GM12878 (cell line): ENCODE results near the gene EHD1. TPM values are rescaled to one million over a fixed set of nuclear protein-coding genes. Genes with fewer than 3 reads are reported as not detected.
A peak's percentile ranks its signal among the peaks of the same experiment; 100 is the strongest.

Source experiments
- BCL11A ChIP-seq: IDR thresholded peaks from 2 replicates; pipeline ENCODE4 v1.6.1; 2011; ENCODE audit warnings: low read depth, low read length
- BHLHE40 ChIP-seq, 2 experiments: fragments of 450-650 bp in 1 of 2; IDR thresholded peaks; 2 replicates each; pipeline ENCODE4 v1.6.1; 2011 to 2017; ENCODE audit warnings: low read depth in 2 of 2, borderline replicate concordance in 1 of 2, improper control_type of control experiment in 1 of 2, low read length in 1 of 2, mild to moderate bottlenecking in 1 of 2
- FOXM1 ChIP-seq: IDR thresholded peaks from 2 replicates; pipeline ENCODE4 v1.6.1; 2012; ENCODE audit warnings: low read depth, mild to moderate bottlenecking, inconsistent platforms, low read length, moderate library complexity
- GATAD2B ChIP-seq: fragments of 450-650 bp; conservative IDR thresholded peaks from 2 replicates; pipeline ENCODE4 v1.6.1; 2017; ENCODE audit warnings: low read depth, mild to moderate bottlenecking, moderate library complexity
- JUND ChIP-seq: IDR thresholded peaks from 2 replicates; pipeline ENCODE4 v1.6.1; 2012; ENCODE audit warnings: low read depth, mild to moderate bottlenecking, low read length, improper control_type of control experiment, moderate library complexity
- KDM1A ChIP-seq: fragments of 200-600 bp; sonication (generic); IDR thresholded peaks from 2 replicates; pipeline ENCODE4 v1.6.1; 2016; ENCODE audit warnings: borderline replicate concordance
- MXI1 ChIP-seq: fragments of 150-350 bp; IDR thresholded peaks from 2 replicates; pipeline ENCODE4 v1.6.1; 2011; ENCODE audit warnings: low read depth, mild to moderate bottlenecking, inconsistent platforms, low read length, improper control_type of control experiment
- NR2C1 ChIP-seq: fragments of 450-650 bp; IDR thresholded peaks from 2 replicates; pipeline ENCODE4 v1.6.1; 2017; ENCODE audit warnings: antibody characterized with exemption, mild to moderate bottlenecking, moderate library complexity
- RAD21 ChIP-seq: IDR thresholded peaks from 2 replicates; pipeline ENCODE4 v1.6.1; 2011; ENCODE audit warnings: mild to moderate bottlenecking, low read depth, low read length, moderate library complexity; ENCODE audit not compliant: insufficient read depth
- SUZ12 ChIP-seq: fragments of 200-600 bp; sonication (generic); IDR thresholded peaks from one replicate; pipeline ENCODE4 v1.6.1; 2018; ENCODE audit warnings: antibody characterized with exemption, mild to moderate bottlenecking; ENCODE audit not compliant: unreplicated experiment
- YBX1 ChIP-seq: fragments of 450-650 bp; IDR thresholded peaks from 2 replicates; pipeline ENCODE4 v1.6.1; 2016; ENCODE audit warnings: antibody characterized with exemption
- ZNF217 ChIP-seq: fragments of 450-650 bp; IDR thresholded peaks from 2 replicates; pipeline ENCODE4 v1.6.1; 2017; ENCODE audit warnings: antibody characterized with exemption, mild to moderate bottlenecking
- polyA plus RNA-seq, 11 experiments: library from polyadenylated mRNA; depleted of rRNA in 4 of 11; unstranded in 6 of 11; stranded (reverse) in 5 of 11; fragments of >200 nt; fragmentation: Nextera tagmentation in 4 of 11; fragmentation: Illumina TruSeq in 1 of 11; extraction: Ambion mirVana in 4 of 11; extraction: Trizol in 1 of 11; gene quantifications; 1 replicate in 1 of 11; 2 replicates in 10 of 11; pipeline versions ENCODE4 v1.2.1 to v1.2.3, GENCODE V29; 2011 to 2016; ENCODE audit warnings: inconsistent platforms in 2 of 11, missing spikeins in 2 of 11, low read depth in 1 of 11
- total RNA-seq, 4 experiments: library from RNA; depleted of rRNA in 3 of 4; stranded (reverse); fragments of >200 nt in 3 of 4; fragmentation: Illumina TruSeq in 1 of 4; extraction: Trizol in 1 of 4; gene quantifications; 2 replicates each; pipeline versions ENCODE4 v1.2.1 to v1.2.3, GENCODE V29; 2013 to 2021
- TF ChIP-seq, protein P1 (sequence below): fragments of 450-650 bp; formaldehyde crosslinking; IDR thresholded peaks from 2 replicates; pipeline ENCODE4 v1.5.0; 2022; ENCODE audit warnings: mild to moderate bottlenecking, missing genetic modification characterization
- TF ChIP-seq, protein P2 (sequence below): fragments of 450-650 bp; conservative IDR thresholded peaks from 2 replicates; pipeline ENCODE4 v1.6.1; 2017; ENCODE audit warnings: mild to moderate bottlenecking, moderate library complexity
- TF ChIP-seq, protein P3 (sequence below): fragments of 450-650 bp; IDR thresholded peaks from 2 replicates; pipeline ENCODE4 v1.6.1; 2014; ENCODE audit warnings: mild to moderate bottlenecking
- TF ChIP-seq, protein P4 (sequence below): fragments of 450-650 bp; formaldehyde crosslinking; IDR thresholded peaks from 2 replicates; pipeline ENCODE4 v1.4.0; 2022; ENCODE audit warnings: mild to moderate bottlenecking, moderate library complexity

The EHD1 gene
- total and polyA plus RNA-seq, 10 of the 15 experiments (the other 5 are each of a cell fraction or from before 2014, with no cell fraction given): 1.0 to 165 (median 66.5) TPM

DNA sequence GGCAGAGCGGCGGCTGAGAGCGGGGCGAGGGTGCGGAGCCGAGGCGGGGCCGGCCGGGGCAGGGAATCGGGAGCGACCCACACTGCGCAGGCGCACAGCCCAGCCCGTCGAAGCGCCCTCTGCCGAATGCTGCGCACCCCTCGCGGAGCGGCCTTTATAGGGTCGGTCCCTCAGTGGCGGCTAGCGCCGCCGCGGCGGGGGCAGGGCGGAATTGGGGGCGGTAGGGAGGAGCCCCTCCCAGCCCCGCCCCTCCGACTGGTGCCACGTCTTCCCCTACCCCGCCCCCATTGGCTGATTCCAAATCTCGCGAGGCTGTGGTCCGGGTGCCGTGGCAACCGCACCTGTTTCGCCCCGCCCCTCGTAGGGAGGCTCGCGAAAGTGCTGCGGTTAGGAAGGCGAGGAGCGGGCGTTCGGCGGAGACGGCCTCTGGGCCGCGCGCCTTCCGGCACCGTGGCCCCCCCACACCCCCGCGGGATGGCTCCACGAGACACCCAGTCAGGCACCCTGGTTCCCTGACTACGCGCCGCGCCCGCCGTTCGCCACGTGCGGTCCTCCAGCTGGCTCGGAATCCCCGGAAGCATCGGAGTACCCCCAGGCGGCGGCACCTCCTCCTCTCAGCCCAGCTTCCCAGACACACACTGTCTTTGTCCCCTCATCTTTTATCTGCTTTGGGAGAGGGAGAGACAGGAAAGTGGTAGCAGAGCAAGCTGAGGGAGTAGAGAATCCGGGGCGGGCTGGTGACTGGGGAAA is at the start of gene EHD1 (continued):
- TF ChIP-seq, protein P1, sequence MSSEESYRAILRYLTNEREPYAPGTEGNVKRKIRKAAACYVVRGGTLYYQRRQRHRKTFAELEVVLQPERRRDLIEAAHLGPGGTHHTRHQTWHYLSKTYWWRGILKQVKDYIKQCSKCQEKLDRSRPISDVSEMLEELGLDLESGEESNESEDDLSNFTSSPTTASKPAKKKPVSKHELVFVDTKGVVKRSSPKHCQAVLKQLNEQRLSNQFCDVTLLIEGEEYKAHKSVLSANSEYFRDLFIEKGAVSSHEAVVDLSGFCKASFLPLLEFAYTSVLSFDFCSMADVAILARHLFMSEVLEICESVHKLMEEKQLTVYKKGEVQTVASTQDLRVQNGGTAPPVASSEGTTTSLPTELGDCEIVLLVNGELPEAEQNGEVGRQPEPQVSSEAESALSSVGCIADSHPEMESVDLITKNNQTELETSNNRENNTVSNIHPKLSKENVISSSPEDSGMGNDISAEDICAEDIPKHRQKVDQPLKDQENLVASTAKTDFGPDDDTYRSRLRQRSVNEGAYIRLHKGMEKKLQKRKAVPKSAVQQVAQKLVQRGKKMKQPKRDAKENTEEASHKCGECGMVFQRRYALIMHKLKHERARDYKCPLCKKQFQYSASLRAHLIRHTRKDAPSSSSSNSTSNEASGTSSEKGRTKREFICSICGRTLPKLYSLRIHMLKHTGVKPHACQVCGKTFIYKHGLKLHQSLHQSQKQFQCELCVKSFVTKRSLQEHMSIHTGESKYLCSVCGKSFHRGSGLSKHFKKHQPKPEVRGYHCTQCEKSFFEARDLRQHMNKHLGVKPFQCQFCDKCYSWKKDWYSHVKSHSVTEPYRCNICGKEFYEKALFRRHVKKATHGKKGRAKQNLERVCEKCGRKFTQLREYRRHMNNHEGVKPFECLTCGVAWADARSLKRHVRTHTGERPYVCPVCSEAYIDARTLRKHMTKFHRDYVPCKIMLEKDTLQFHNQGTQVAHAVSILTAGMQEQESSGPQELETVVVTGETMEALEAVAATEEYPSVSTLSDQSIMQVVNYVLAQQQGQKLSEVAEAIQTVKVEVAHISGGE (CRISPR knock-in tag): 0 out of 2 replicates have a peak, but pooled peaks have one; percentile 19
- TF ChIP-seq GATAD2B (peak; percentile 63), BCL11A (0 out of 2 replicates have a peak, but pooled peaks have one; percentile 10), SUZ12 (no peak), YBX1 (no peak), JUND (no peak), MXI1 (peak; percentile 92), KDM1A (no peak), RAD21 (no peak), FOXM1 (no peak), ZNF217 (peak; percentile 53; the same call in 1 of the 2 replicates), BHLHE40 (IDR thresholded peaks at IDR 0.05; ENCODE audit: borderline replicate concordance in 1 of 2, low read depth in 2 of 2, low read length in 1 of 2) (peak; percentile 91 to 97), NR2C1 (no peak)
- TF ChIP-seq, protein P2, sequence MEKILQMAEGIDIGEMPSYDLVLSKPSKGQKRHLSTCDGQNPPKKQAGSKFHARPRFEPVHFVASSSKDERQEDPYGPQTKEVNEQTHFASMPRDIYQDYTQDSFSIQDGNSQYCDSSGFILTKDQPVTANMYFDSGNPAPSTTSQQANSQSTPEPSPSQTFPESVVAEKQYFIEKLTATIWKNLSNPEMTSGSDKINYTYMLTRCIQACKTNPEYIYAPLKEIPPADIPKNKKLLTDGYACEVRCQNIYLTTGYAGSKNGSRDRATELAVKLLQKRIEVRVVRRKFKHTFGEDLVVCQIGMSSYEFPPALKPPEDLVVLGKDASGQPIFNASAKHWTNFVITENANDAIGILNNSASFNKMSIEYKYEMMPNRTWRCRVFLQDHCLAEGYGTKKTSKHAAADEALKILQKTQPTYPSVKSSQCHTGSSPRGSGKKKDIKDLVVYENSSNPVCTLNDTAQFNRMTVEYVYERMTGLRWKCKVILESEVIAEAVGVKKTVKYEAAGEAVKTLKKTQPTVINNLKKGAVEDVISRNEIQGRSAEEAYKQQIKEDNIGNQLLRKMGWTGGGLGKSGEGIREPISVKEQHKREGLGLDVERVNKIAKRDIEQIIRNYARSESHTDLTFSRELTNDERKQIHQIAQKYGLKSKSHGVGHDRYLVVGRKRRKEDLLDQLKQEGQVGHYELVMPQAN: peak; percentile 97
- TF ChIP-seq, protein P3, sequence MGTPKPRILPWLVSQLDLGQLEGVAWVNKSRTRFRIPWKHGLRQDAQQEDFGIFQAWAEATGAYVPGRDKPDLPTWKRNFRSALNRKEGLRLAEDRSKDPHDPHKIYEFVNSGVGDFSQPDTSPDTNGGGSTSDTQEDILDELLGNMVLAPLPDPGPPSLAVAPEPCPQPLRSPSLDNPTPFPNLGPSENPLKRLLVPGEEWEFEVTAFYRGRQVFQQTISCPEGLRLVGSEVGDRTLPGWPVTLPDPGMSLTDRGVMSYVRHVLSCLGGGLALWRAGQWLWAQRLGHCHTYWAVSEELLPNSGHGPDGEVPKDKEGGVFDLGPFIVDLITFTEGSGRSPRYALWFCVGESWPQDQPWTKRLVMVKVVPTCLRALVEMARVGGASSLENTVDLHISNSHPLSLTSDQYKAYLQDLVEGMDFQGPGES: no peak
- TF ChIP-seq, protein P4, sequence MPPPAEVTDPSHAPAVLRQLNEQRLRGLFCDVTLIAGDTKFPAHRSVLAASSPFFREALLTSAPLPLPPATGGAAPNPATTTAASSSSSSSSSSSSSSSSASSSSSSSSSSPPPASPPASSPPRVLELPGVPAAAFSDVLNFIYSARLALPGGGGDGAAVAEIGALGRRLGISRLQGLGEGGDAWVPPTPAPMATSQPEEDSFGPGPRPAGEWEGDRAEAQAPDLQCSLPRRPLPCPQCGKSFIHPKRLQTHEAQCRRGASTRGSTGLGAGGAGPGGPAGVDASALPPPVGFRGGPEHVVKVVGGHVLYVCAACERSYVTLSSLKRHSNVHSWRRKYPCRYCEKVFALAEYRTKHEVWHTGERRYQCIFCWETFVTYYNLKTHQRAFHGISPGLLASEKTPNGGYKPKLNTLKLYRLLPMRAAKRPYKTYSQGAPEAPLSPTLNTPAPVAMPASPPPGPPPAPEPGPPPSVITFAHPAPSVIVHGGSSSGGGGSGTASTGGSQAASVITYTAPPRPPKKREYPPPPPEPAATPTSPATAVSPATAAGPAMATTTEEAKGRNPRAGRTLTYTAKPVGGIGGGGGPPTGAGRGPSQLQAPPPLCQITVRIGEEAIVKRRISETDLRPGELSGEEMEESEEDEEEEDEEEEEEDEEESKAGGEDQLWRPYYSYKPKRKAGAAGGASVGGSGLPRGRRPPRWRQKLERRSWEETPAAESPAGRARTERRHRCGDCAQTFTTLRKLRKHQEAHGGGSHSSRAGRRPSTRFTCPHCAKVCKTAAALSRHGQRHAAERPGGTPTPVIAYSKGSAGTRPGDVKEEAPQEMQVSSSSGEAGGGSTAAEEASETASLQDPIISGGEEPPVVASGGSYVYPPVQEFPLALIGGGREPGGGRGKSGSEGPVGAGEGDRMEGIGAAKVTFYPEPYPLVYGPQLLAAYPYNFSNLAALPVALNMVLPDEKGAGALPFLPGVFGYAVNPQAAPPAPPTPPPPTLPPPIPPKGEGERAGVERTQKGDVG (CRISPR knock-in tag): no peak; the same call in 1 of the 2 replicates
